GM21576 (cell line): ENCODE measurements around the gene SLC9A8.

Source experiments
- ATAC-seq: cut with Tn5 transposase; IDR thresholded peaks from one replicate; pipeline ENCODE4 v1.9.1; 2021; ENCODE audit warnings: mild to moderate bottlenecking, moderate library complexity; ENCODE audit not compliant: unreplicated experiment

The SLC9A8 gene

DNA sequence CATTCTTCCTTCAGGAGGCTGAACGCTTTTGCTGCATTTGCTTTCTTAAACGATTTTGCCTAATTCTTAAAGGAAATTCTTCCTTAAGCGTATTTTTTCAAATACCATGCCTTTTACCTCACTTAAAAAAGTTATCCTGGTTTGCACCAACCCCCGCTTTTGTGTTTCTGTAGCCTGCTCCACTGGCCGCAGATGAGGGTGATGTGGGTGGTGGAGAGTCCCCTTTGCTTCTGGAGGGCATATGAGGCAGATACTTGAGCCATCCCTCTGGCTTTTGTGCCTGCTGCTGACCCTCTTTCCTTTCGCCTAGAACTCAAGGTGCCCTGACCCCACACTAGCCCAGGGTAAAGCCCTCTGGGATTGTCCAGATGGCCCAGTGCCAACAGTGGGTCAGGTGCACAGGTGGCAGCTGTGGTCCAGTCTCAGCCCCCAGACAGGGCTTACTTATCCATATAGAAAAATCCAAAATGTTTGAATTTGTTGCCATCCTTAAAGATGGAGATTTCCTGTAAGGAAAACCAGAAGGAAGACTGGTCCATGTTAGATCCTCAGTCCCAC lies 58.8 kb downstream of the SLC9A8 start:
- ATAC-seq = no peak

DNA sequence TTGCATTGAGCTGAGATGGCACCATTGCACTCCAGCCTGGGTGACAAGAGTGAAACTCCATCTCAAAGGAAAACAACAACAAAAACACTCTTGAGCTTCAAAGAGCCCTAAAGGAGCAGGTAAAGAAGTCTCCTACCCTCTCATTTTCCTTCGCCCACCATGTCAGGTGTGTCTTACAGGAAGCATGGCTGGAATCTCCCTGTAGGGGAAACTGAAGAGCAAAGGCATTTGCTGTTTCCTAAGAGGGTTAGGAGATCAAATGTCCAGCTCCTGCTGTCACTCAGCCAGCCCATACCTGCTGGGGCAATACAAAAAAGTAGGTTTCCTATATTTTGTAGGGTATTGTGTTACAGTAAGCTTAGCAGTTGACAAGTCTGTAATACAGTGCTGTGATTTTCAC lies 59.4 kb downstream of the SLC9A8 start:
- ATAC-seq = no peak

DNA sequence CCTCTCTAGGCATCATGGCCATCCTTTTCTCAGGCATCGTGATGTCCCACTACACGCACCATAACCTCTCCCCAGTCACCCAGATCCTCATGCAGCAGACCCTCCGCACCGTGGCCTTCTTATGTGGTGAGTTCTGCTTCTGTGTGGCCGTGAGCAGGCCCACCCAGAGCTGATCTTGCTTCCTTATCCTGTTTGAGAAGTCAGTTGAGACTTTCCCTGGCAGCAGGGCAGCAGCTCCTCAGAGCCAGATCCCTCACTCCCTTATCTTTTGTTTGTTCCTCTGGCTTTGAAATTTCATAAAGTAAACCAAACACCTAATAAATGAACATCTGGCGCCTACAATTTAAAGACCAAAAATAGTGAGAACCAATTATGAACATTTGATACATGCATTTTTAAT lies 62.1 kb downstream of the SLC9A8 start:
- ATAC-seq = no peak

DNA sequence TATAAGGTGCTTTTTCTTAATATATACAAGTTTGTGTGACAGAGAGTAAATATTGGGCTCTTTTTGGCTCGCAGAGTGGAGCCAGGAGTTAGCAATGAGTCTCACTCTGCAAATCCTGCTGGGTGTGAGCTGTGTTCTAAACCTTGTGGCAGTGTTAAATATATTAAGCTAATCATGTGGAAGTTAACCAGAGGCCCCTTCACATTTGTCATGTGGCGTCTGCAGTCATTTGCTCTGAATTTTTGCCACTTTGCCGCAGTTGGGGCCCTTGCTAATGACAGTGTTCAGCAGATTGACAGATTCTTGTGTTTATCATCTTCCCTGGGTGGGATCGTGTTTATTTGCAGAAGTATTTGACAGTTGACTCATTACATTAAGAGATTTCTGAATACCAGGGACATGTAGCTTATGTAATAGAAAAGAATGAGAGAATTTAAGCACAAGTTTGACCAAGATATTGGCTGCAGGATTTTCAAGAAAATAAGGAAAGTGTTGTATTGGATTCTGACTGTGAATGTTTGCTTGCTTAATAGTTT lies 64.8 kb downstream of the SLC9A8 start:
- no peak for ATAC-seq

DNA sequence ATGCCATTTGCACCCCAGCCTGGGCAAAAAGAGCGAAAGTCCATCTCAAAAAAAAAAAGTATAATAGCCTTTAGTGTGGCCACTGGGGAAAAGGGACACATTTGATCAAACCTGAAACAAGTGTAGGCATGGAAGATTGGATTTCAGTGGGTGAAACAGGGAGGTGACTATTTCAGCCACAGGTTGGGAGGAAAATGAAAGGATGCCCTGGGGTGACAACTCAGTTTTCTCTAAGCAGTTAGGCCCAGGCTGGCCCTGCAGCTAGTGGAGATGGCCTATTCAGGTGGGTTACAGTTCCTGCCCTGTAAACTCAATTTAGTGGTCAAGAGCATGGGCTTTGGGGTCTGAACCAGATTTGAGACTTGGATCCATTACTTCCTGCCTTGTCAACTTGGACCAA lies 66.3 kb downstream of the SLC9A8 start:
- no peak for ATAC-seq

DNA sequence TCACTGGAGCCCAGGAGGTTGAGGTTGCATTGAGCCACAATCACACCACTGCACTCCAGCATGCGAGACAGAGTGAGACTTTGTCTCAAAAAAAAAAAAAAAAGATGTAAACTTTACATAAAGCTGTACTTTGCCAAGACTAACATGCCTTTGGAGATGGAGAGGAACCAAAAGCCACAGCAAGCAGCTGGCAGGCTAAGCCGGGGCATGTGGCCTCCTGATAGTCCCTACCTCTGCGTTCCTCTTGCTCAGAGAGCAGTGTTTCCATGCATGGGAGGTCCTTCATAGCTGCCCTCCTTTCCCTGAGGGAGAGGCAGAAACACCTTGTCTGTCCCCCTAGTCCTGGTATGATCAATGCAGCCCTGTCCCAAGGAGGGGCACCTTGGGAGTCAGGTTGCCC lies 67.5 kb downstream of the SLC9A8 start:
- no peak for ATAC-seq

DNA sequence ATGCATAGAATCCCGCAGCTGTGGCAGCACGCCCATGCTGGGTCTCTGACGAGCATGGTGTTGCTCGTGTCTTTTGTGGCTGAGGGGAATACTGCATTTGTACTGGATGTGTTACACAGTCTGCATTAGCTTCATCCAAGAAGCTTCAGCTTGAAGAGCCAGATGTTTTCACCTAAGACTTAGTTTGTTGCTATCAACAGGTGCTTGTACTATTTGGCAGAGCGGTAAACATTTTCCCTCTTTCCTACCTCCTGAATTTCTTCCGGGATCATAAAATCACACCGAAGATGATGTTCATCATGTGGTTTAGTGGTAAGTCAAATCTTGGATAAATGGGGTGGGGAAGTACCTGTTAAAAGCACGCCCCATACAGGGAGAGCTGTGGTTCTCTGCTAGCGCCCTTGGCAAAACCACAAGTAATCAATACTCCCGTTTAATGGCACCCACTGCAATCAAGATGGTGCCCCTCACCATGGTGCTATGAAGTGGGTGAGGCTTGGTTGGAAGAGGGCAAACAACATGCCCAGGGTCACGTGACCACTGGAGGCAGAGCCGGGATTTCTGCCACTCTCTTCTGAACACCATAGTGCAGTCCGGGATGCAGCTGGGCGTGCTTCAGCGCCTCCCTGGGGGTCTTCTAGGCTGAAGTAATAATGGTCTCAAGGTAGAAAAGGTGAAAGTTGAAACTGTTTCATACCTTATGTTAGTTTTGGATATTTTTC lies 68.3 kb downstream of the SLC9A8 start:
- no peak for ATAC-seq

DNA sequence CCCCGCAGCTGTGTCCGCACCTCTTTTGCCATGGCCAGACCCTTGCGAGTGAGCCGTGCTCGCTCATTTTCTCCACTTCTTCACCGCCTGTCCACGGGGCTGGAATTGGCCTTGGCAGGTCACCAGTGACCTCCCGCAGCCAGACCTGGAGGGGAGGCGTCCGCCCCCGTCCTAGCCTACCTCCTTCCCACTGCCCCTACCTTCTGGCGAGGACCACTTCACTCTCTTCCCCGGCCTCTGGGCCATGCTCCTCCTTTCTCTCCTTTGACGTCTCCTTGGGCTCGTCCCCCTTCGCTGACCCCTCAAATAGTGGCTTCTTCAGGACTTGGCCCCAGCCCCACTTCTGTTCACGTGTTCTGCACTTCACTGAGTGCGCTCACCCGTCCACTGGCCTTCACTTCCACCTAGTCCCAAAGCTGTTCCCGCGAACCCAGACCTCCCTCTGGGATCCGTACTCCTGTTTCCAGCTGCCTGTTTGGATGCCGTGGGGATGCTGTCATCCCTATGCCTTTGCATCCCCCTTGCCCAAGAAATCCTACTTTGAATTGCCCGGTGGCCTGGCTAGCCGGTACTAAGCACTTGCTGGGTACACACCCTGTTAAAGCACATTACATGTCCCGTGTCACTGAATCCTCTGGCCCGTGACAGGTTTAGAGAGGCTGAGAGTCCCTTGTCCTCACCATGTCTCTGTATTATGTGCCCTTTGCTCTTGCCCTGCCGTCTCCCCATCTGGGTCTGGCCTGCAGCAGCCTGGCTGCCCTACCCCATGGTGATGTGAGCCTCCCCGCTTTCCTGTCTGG lies 69.7 kb downstream of the SLC9A8 start:
- ATAC-seq = no peak

DNA sequence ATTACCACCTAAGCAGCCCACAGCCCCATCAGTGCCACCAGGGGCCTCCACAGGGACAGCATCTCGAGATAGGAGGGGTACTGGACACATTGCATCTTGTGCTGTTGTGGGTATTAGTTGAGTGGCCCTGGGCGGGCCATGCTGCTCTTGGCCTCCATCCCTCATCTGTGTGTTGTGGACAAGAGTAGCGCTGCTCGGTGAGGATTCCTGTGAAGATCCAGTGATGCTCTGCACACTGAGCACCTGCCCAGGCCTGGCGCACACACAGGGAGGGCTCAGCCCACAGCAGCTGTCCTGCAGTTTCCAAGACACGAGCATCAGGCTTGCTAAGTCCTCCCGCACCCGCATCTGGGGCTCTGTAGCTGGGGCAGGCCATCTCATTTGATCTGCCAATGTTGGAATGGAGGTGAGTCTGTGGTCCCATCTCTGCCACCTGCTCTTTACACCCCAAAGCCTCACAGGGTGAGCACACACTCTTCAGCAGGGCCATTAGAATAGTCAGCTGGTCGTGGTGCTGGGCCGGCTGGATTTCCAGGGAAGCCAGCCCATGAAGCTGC lies 70.7 kb downstream of the SLC9A8 start:
- no peak for ATAC-seq

DNA sequence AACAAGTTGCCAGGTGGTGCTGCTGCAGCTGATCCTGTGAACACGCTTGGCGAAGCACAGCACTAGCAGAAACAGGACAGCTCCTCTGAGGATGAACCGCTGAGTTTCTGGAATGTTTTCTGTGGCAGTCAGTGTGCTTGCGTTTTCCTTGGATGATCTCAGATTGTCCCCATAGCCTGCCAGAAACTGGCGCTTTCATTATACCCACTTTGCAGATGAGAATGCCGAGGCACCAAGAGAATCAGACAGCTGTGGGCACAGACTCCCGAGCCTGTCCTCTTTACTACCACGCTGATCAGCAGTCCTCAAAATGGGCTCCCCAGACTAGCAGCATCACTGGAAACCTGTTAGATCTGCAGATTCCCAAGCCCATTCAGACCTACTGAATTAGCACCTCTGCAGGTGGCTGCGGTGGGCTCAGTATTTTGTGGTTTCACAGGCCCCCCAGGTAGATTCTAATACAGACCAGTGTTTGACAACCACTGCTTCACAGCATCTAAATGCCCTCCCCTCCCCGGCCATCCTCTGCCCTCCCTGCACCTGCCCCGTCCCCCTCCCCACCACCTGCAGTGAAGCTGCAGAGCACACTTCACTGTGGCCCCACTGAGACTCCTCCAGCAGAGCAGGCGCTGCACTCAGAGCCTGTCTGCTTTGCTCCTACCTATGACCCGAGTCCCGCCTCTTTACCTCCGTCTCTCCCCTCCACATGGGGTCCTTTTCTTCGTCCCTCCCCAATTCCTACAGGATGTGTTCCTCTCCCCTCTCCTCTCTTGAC lies 73.1 kb downstream of the SLC9A8 start:
- no peak for ATAC-seq

DNA sequence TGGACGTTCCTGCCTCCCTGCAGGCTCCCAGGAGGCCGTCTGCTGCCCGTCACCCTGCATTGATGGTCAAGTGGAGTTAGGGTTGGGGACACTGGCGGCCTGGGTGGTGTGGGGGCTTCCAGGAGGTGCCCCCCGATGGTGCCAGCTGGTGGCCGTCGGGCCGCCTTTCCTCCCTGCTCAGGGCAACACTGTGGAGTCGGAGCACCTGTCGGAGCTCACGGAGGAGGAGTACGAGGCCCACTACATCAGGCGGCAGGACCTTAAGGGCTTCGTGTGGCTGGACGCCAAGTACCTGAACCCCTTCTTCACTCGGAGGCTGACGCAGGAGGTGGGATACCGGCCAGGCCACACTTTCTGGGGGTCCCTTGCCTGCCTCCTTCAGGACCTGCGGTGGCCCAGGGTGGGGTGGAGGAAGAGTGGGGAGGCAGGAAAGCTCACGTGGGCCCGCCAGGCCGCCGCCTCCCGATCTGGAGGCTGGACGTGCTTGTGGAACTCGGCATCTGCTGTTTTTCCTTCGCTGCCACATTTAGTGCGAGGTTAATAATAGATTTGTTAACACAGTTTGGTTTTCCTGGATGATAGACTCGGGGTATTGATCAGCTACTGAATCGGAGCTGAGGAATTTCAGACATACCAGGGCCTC lies 74.1 kb downstream of the SLC9A8 start:
- ATAC-seq = no peak

DNA sequence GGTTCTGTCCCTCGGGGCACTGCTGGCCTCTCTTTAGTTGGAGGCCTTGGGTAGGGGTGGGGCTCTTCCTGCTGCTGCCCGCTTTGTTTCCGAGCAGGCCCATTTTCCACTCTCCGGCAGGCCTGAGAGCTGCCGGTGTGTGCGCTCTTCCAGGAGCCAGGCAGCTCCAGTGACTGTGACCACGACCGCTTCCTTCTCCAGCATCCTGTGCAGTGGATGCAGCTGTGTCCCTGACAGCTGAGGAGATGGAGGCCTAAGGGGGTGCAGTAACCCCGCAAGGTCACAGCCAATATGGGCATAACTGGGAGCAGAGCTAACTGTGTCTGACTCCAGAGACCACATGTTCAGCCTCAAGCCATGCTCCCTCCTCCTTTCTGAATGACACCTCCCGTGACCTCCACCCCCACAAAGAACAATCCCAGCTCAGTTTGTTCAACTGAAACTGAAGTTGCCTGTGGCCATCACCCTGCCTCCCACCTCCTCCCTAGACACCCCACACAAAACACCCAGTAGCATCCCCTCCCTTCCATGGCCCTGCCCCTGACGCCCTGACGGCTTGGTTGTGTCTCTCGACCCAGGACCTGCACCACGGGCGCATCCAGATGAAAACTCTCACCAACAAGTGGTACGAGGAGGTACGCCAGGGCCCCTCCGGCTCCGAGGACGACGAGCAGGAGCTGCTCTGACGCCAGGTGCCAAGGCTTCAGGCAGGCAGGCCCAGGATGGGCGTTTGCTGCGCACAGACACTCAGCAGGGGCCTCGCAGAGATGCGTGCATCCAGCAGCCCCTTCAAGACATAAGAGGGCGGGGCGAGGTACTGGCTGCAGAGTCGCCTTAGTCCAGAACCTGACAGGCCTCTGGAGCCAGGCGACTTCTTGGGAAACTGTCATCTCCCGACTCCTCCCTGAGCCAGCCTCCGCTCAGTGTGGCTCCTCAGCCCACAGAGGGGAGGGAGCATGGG lies 74.9 kb downstream of the SLC9A8 start:
- ATAC-seq = no peak

DNA sequence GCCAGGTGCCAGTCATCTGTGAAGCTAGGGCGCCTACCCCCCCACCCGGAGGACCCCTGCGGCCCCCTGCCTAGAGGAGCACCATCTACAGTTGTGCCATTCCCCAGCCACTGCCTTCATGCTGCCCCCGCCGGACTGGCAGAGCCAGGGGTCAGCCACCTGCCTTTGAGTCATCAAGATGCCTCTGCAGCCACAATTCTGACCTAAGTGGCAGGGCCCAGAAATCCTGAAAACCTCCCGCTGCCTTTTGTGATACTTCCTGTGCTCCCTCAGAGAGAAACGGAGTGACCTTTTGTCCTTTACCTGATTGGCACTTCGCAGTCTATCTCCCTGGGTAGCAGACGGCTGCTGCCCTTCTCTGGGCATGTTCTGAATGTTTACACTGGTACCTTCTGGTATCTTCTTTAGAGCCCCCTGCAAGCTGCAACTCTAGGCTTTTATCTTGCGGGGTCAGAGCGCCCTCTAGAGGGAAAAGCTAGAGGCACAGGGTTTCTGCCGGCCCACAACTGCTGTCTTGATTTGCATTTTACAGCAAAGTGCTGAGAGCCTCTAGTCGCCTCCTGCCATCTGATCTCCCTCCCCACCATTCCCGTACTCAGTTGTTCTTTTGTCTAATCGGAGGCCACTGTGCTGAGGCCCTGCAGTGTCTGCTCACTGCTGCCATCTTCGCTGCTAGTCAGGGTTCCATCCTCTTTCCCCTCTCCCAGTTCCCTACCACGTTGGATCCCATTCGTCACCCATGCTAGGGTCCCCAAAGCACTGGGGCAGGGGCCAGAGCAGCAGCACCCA lies 75.8 kb downstream of the SLC9A8 start:
- ATAC-seq = no peak

DNA sequence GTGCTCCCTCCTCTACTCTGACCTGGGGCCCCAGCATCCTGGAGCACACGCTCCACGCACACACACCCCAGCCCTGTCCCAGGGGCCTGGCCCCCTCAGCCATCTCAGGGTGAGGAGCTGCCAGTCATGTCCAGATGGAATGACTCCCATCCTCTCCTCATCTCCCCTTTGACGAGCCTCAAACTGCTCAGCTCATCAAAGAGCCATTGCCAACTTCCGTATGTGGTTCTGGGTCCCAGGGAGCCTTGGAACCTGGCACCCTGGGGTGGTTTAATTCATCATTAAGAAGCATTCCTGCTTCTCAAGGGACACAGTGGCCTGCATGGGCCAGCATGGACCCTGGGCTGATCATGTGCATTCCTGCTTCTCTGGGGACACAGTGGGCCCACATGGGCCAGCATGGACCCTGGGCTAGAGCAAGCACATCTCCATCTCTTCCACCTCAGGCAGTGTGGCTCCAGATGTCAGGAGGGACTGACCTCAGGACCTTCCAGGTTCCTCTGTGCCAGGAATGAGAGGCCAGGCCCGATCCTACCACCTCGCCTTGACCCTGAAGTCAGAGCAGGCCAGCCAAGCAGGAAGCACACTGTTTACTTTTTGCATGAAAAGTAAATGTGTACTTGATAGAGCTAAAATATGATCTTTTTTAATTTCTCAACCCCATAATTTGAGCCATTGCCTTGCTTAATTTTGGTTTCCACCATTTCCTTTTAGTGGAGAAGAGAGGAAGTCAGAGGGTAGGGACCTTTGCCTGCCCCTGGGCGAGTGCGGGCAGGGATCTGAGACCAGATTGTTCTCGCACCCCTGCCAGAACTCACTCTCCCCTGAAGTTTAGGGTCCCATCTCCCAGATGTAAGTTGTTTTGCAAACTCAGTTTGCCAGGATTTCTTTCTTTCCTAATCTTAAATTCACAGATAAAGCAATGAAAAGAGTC lies 76.6 kb downstream of the SLC9A8 start:
- no peak for ATAC-seq

DNA sequence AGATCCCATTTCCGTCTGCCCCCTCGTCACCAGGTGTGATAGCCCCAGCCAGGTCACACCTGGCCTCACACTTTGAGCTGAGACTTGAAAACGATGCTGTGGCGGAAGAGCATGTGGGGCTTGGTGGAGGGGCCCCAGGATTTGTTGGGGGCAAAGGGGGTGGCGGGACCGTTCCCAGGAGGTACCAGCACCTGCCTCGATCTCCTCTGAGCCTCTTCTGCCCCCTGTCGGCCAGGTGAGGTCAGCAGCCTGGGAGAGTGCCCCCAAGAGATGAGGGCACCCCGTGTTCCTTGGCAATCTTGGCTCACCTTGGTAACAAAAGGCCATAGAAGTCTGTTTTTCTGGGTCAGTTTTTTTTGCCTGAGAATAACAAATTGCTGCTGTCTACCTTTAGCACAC lies 77.3 kb downstream of the SLC9A8 start:
- ATAC-seq = no peak

DNA sequence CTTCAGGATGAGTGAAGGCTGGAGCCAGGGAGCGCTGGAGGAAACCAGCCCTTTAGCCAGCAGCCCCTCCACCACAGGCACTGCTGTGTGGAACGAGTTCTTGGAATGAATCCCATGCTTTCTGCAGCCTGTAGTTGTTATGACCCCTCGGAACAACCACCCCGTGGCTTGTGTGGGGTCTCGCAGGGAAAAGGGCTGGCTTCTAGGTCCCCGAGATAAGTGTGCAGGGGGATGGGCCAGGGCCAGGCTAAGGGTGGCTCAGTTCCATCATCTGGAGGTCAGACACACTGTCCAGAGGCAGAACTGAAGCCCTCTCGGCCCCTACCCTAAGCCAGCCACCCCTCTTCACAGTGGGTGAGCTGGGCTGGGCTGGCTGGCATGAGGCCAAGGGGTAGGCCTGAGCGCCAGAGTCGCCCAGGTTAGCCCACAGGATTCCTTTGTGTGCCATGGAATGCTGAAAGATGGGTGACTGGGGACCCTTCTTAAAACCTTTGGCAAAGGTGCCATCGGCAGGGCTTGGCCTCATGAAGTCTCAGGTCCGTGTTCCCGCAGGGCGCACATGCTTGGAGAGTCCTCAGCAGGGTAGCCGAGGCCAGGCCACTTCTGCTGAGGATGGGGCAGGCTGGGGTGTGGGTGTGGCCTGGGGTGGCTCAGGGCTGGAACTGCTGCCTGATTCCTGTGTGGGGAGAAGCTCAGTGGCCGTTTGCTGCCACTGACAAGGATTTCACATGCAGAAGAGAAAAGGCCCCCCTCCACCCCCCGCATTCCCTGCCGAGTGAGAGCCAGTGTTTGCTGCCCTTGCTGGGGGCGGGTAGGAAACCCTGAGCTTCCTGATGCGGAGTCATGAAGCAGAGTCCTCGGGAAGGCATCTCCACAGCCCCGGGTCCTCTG lies 78.1 kb downstream of the SLC9A8 start:
- no peak for ATAC-seq
